ENCODE data around the gene OR2F1. TPM values are rescaled to one million over a fixed set of nuclear protein-coding genes. Genes with fewer than 3 reads are reported as not detected.

OR2F1 gene
- polyA plus RNA-seq, 1 donor, result 0.13 TPM

DNA sequence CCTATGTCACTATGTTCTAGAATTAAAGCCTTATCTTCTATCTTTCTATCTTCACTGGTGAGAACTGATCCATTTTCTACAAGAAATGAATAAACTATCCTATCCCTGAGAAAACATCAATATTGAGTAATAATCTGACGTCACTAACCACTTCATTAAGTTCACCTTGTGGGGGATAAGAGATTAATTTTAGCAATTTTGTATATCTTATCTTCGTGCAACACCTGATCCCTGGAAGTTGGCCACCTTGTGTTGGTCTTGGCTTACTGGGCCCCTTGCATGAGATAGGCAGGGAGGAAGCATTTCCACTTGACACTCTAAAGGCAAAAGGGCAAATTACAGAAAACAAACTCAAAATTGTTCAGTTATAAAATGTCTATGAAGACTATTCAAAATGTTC, 25.4 kb downstream of the OR2F1 start:
- no peaks in the 10 kb centered on the region for H3K36me3 ChIP-seq (ENCODE audit: control insufficient read depth, insufficient read depth, low read length)
- H3K4me3 ChIP-seq (ENCODE audit: low read length), result no peak overlapping the region
- no peaks in the 10 kb centered on the region for H3K27me3 ChIP-seq (ENCODE audit: control insufficient read depth, insufficient read depth, low read length)
- peaks cover 5% of the 10 kb centered on the region for H3K4me1 ChIP-seq (ENCODE audit: control insufficient read depth, insufficient read depth, low read length)
- H3K27ac ChIP-seq (ENCODE audit: low read length), result no peak overlapping the region
- peak in 1 of 2 donors; percentile 26 for DNase-seq
- WGBS (ENCODE audit: insufficient coverage, low lambda C conversion rate), result no CpG with 5 or more reads among the region's 2 CpGs
- H3K9me3 ChIP-seq (ENCODE audit: control insufficient read depth, low read depth, low read length), result peaks cover 5% of the 10 kb centered on the region

DNA sequence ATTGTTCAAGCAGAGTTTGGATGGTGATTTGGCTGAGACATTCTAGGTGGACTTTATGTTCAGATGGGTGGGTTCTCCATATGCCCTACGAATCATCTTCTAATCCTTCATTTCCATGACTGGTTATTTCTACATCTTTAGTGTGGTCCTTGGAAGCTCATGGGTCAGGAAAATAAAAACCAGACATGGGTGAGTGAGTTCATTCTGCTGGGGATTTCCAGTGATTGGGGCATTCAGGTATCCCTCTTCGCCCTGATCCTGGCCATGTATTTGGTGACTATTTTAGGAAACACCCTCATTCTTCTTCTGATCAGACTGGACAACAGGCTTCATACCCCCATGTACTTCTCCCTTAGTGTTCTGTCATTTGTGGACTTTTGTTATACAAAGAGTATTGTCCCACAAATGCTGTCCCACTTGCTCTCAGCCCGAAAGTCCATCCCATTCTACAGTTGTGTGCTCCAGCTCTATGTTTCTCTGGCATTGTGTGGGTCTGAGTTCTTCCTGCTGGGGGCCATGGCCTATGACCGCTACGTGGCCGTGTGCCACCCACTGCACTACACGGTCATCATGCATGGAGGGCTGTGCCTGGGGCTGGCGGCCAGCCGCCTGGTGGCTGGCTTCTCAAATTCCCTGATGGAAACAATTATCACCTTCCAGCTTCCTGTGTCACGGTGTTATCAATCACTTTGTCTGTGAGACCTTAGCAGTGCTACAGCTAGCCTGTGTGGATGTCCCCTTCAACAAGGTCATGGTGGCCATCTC, 26.3 kb downstream of the OR2F1 start:
- no peak for DNase-seq
- no peaks in the 10 kb centered on the region for H3K4me1 ChIP-seq (ENCODE audit: control insufficient read depth, insufficient read depth, low read length)
- peaks cover 5% of the 10 kb centered on the region for H3K9me3 ChIP-seq (ENCODE audit: control insufficient read depth, low read depth, low read length)
- 100% methylated on average over 1 of the region's 10 CpGs for WGBS (ENCODE audit: insufficient coverage, low lambda C conversion rate)
- no peaks in the 10 kb centered on the region for H3K27me3 ChIP-seq (ENCODE audit: control insufficient read depth, insufficient read depth, low read length)
- no peak overlapping the region for H3K27ac ChIP-seq (ENCODE audit: low read length)
- H3K36me3 ChIP-seq (ENCODE audit: control insufficient read depth, insufficient read depth, low read length), result no peaks in the 10 kb centered on the region
- H3K4me3 ChIP-seq (ENCODE audit: low read length), result no peak overlapping the region

DNA sequence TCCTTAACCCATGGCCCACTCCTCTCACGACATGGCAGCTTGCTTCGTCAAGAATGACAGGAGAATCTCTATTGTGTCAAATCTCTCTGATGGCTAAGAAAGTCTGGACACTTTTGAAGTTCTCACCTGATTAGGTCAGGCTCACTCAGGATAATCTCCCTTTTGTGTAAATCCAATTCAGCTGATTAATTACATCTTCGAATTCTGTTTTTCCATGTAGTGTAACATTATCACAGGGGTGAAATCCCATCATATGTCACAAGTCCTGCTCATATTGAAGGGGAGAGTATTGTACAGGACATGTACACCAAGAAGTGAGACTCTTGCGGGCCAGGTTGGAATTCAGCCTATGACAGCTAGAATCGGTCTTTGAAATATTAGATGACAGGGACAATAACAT, 29.3 kb downstream of the OR2F1 start:
- H3K36me3 ChIP-seq (ENCODE audit: control insufficient read depth, insufficient read depth, low read length), result no peaks in the 10 kb centered on the region
- no peak overlapping the region for H3K4me3 ChIP-seq (ENCODE audit: low read length)
- H3K9me3 ChIP-seq (ENCODE audit: control insufficient read depth, low read depth, low read length), result peaks cover 5% of the 10 kb centered on the region
- WGBS (ENCODE audit: insufficient coverage, low lambda C conversion rate), result no CpG with 5 or more reads among the region's 5 CpGs
- H3K4me1 ChIP-seq (ENCODE audit: control insufficient read depth, insufficient read depth, low read length), result no peaks in the 10 kb centered on the region
- H3K27ac ChIP-seq (ENCODE audit: low read length), result no peak overlapping the region
- no peaks in the 10 kb centered on the region for H3K27me3 ChIP-seq (ENCODE audit: control insufficient read depth, insufficient read depth, low read length)
- DNase-seq, result no peak

DNA sequence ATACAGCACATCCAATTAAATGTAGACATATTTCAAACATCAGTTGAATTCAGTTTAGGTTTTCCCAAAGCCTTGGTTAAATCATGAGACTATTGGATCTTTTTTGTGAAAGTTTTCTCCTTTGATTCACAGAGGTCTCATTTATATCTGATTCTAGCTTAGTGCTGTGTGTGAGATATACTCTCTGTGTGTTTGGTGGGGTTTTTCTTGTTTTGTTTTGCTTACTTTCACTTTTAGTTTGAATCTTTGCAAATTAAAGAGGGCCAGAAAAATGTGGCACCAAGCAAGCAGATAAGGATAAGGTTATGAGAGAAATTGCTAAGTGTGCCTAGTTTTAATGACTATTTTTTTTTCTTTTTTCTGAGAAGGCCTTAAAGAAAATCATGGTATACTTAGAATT, 32.9 kb downstream of the OR2F1 start:
- no peak overlapping the region for H3K27ac ChIP-seq (ENCODE audit: low read length)
- no peaks in the 10 kb centered on the region for H3K4me1 ChIP-seq (ENCODE audit: control insufficient read depth, insufficient read depth, low read length)
- DNase-seq, result no peak
- H3K36me3 ChIP-seq (ENCODE audit: control insufficient read depth, insufficient read depth, low read length), result no peaks in the 10 kb centered on the region
- H3K27me3 ChIP-seq (ENCODE audit: control insufficient read depth, insufficient read depth, low read length), result no peaks in the 10 kb centered on the region
- H3K4me3 ChIP-seq (ENCODE audit: low read length), result no peak overlapping the region
- no peaks in the 10 kb centered on the region for H3K9me3 ChIP-seq (ENCODE audit: control insufficient read depth, low read depth, low read length)

DNA sequence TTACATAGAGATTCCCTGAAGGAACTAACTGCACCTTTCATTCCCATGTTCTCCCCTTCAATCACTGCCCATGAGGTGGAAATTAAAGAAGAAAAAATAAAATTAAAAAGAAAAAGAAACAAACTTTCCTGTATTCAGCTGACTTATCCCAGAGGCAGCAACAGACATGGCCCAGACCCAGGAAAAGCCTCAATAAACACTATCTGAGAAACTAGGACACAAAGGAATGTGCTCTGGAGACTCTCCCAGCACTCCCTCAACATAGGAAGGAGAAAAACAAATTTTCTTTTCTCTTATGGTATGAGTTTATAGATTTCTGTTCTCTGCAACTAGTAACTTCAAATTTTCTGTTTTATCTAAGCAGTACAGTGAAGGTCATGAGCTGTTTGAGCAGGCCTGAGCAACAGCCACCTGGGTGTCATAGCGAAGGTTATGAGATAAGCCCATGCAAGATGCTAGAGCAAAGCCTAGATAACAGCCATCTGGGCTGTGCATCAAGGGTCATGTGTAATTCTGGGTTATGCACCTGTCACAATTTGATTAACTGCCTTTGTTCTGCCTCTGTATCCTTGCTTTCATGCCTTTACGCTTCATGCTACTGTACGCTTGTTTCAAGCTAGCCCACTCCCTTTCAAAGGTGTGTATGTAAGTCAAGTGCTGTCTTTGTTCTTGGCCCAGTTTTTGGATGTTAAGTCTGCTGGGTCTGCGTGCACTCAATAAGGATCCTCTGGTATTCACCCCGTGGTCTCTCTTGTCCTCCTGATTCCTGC, 34.5 kb downstream of the OR2F1 start:
- DNase-seq, result peak in 1 of 2 donors; percentile 12
- no peak overlapping the region for H3K4me3 ChIP-seq (ENCODE audit: low read length)
- no peaks in the 10 kb centered on the region for H3K9me3 ChIP-seq (ENCODE audit: control insufficient read depth, low read depth, low read length)
- H3K4me1 ChIP-seq (ENCODE audit: control insufficient read depth, insufficient read depth, low read length), result no peaks in the 10 kb centered on the region
- no peak overlapping the region for H3K27ac ChIP-seq (ENCODE audit: low read length)
- WGBS (ENCODE audit: insufficient coverage, low lambda C conversion rate), result 100% methylated on average over 1 of the region's 5 CpGs
- H3K27me3 ChIP-seq (ENCODE audit: control insufficient read depth, insufficient read depth, low read length), result no peaks in the 10 kb centered on the region
- H3K36me3 ChIP-seq (ENCODE audit: control insufficient read depth, insufficient read depth, low read length), result no peaks in the 10 kb centered on the region

DNA sequence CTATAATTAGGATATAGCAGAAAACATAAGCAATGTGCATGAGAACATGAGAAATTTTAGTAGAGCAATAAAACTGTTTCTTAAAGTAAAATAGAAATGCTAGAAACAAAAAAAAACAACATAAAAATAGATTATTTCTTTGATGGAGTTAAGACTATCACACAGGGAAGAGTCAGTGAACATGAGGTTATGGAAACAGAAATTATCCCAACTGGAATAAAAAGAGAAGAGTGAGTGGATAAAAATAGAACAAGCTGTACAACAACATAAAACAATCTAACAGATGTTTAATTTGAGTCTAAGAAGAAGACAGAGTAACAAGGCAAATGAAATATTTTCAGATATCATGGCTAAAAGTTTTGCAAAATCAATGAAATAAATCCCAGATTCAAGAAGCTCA, 38.0 kb downstream of the OR2F1 start:
- H3K4me1 ChIP-seq (ENCODE audit: control insufficient read depth, insufficient read depth, low read length), result no peaks in the 10 kb centered on the region
- no peak for DNase-seq
- no peaks in the 10 kb centered on the region for H3K36me3 ChIP-seq (ENCODE audit: control insufficient read depth, insufficient read depth, low read length)
- no peak overlapping the region for H3K27ac ChIP-seq (ENCODE audit: low read length)
- H3K9me3 ChIP-seq (ENCODE audit: control insufficient read depth, low read depth, low read length), result peaks cover 4% of the 10 kb centered on the region
- no peaks in the 10 kb centered on the region for H3K27me3 ChIP-seq (ENCODE audit: control insufficient read depth, insufficient read depth, low read length)
- H3K4me3 ChIP-seq (ENCODE audit: low read length), result no peak overlapping the region

DNA sequence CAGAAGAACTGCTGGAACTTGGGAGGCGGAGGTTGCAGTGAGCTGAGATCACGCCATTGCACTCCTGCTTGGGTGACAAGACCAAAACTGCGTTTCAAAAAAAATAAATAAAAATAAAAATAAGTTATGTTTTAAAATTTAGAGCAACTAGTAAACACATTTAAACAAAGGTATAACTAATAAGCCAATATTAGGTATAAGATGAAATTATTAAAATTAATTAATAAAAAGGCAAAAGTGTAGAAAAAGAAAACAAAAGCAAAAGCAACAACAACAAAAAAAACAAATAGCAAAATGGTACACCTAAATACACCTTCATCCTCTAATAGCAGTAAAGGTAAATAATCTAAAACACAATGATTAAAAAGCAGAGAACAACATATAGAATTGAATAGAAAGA, 39.3 kb downstream of the OR2F1 start:
- Histone ChIP-seq H3K4me3 (ENCODE audit: low read length) (no peak overlapping the region), H3K9me3 (ENCODE audit: control insufficient read depth, low read depth, low read length) (peaks cover 4% of the 10 kb centered on the region), H3K27ac (ENCODE audit: low read length) (no peak overlapping the region), H3K27me3 (ENCODE audit: control insufficient read depth, insufficient read depth, low read length) (no peaks in the 10 kb centered on the region), H3K4me1 (ENCODE audit: control insufficient read depth, insufficient read depth, low read length) (no peaks in the 10 kb centered on the region), H3K36me3 (ENCODE audit: control insufficient read depth, insufficient read depth, low read length) (no peaks in the 10 kb centered on the region)
- no peak for DNase-seq
- 80% methylated on average over 2 of the region's 3 CpGs for WGBS (ENCODE audit: insufficient coverage, low lambda C conversion rate)

DNA sequence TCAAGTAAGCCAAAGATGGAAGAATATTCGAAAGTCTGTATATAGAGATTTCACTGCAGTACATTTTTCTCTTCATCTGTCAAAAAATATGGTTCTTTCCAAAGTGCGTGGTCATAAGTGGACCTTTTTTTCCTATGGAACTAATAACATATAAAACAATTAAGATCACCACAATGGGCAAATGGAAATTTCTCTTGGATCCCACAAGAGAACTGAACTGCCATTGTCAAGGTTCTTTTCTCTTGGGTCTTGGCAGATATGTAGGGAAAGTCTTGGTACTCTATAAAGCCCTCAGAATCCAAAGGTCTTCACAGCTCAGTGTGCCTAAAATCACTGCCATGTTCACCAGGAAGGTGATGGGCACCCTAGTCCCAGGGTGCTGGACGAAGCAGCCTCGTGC, 45.4 kb downstream of the OR2F1 start, which contains the start of gene OR6B1:
Gene OR6B1 (plus strand): TSS at position 301 of the 400 bp plus-strand sequence. CDS start 3,677 bp downstream, outside the sequence.
- Histone ChIP-seq H3K9me3 (ENCODE audit: control insufficient read depth, low read depth, low read length) (peaks cover 4% of the 10 kb centered on the region), H3K27ac (ENCODE audit: low read length) (no peak within 1 kb of the TSS), H3K27me3 (ENCODE audit: control insufficient read depth, insufficient read depth, low read length) (no peaks in the 10 kb centered on the region), H3K4me1 (ENCODE audit: control insufficient read depth, insufficient read depth, low read length) (no peaks in the 10 kb centered on the region), H3K4me3 (ENCODE audit: low read length) (no peak within 1 kb of the TSS), H3K36me3 (ENCODE audit: control insufficient read depth, insufficient read depth, low read length) (no peaks in the 10 kb centered on the region)
- 95% methylated on average over 2 of the region's 4 CpGs for WGBS (ENCODE audit: insufficient coverage, low lambda C conversion rate)
- DNase-seq, result no peak

DNA sequence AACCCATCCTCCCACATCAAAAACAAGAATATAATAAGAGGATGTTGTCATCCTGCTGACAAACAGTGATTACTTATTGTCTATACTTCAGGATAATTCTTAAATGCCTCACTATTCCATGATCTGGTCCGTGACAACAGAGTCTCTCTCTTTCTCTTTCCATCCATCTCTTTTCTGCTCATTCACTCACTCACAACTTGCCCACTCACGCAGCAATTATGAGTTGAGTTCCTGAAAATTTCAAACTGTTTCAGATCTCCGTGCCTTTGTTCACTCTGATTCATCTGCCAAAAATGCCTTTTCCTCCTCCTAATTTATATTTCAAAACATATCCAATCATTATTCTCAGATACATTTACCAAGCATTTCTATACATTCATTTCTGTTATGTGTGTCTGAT, 46.9 kb downstream of the OR2F1 start:
- no peaks in the 10 kb centered on the region for H3K36me3 ChIP-seq (ENCODE audit: control insufficient read depth, insufficient read depth, low read length)
- H3K27ac ChIP-seq (ENCODE audit: low read length), result no peak overlapping the region
- H3K27me3 ChIP-seq (ENCODE audit: control insufficient read depth, insufficient read depth, low read length), result no peaks in the 10 kb centered on the region
- H3K9me3 ChIP-seq (ENCODE audit: control insufficient read depth, low read depth, low read length), result no peaks in the 10 kb centered on the region
- H3K4me3 ChIP-seq (ENCODE audit: low read length), result no peak overlapping the region
- peaks cover 5% of the 10 kb centered on the region for H3K4me1 ChIP-seq (ENCODE audit: control insufficient read depth, insufficient read depth, low read length)
- DNase-seq, result no peak
- 77% methylated on average over 3 of the region's 3 CpGs for WGBS (ENCODE audit: insufficient coverage, low lambda C conversion rate)

DNA sequence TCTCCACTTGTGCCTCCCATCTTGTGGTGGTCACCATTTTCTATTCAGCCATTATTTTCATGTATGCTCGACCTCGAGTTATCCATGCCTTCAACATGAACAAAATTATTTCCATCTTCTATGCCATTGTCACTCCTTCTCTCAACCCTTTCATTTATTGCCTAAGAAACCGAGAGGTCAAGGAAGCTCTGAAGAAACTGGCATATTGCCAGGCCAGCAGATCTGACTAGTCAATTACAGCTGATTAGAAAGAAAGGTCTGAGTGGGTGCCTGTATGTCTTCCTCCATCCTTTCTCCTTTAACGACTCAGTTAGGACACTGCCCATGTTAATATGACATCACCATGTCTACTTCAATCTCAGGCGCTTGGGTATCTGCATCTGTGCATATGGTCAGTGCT, 50.1 kb downstream of the OR2F1 start:
- Histone ChIP-seq H3K4me3 (ENCODE audit: low read length) (no peak overlapping the region), H3K36me3 (ENCODE audit: control insufficient read depth, insufficient read depth, low read length) (no peaks in the 10 kb centered on the region), H3K9me3 (ENCODE audit: control insufficient read depth, low read depth, low read length) (peaks cover 3% of the 10 kb centered on the region), H3K4me1 (ENCODE audit: control insufficient read depth, insufficient read depth, low read length) (peaks cover 6% of the 10 kb centered on the region), H3K27ac (ENCODE audit: low read length) (no peak overlapping the region), H3K27me3 (ENCODE audit: control insufficient read depth, insufficient read depth, low read length) (no peaks in the 10 kb centered on the region)
- DNase-seq, result no peak
- 93% methylated on average over 2 of the region's 5 CpGs for WGBS (ENCODE audit: insufficient coverage, low lambda C conversion rate)
